HG02870 (cell line): Measurements from ENCODE around the gene SMARCD3.

ENCODE experiments used
- ATAC-seq: cut with Tn5 transposase; IDR thresholded peaks from one replicate; pipeline ENCODE4 v1.9.1; 2021; ENCODE audit warnings: mild to moderate bottlenecking, moderate library complexity; ENCODE audit not compliant: unreplicated experiment

Gene SMARCD3

DNA sequence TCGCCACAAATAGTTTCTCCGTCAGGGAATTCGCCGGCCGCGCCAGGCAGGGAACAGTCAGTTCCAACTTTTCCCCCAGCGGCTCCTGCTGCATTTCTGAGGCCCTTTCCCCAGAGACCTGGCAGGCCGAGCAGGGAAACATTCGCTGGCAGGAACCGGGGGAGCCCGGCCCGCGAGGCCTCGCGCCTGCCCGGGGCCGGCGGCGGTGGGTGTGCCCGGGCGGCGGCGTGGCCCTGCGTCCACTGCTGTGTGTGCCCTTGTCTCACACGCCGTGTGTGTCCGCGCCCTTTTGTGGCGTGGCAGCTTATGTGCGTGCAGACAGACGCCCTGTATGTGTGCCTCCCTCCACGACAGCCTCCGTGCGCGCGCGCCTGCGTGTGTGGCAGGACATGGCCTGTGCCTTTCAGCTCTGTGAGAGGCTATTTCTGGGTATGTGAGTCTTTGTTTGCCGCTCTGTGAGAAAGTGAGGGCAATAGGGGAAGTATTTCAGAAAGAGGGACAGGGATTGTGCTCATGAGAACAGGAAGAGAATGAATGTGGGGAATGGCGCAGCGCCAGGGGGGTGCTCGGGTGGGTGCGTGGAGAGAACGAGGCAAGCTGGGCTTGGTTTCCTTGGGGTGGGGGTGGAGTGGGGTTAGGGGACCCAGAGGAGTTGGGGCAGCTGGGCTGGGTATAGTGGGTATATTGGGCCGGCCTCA lies 689 bp upstream of the SMARCD3 start:
- no peak for ATAC-seq

DNA sequence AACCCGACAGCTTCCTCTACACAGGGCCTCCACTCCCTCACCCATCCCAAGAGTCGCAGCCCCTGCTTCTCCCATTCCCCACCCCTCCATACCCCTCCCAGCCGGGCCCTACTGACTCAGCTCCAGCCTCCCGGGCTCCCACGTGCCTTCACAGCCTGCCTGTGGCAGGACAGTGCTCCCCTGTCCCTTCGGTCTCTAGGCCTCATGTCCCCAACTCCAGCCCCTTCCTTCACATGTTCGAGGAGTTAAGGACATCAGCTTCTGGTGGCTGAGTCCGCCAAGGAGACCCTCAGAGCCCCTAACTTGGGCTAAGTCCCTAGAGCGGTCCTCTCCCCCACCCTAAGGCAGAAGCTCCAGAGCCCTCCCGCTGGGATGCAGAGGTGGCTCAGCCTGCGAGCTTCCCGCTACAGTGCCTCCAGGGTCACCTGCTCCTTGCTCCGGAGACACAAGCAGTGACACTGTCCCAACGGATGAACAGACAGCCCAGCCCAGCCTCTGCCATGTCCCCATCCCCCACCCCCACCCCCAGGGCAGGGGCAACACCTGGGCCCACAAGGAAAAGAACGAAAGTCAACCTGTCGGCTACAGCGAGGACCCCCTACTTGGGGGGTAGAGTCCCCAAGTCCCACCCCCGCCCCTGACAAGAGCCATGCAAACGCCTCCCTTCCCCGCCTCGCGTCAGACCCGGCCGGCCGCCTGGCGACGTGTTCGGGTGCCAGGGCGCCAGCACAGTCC lies 716 bp downstream of the SMARCD3 start:
- no peak for ATAC-seq

DNA sequence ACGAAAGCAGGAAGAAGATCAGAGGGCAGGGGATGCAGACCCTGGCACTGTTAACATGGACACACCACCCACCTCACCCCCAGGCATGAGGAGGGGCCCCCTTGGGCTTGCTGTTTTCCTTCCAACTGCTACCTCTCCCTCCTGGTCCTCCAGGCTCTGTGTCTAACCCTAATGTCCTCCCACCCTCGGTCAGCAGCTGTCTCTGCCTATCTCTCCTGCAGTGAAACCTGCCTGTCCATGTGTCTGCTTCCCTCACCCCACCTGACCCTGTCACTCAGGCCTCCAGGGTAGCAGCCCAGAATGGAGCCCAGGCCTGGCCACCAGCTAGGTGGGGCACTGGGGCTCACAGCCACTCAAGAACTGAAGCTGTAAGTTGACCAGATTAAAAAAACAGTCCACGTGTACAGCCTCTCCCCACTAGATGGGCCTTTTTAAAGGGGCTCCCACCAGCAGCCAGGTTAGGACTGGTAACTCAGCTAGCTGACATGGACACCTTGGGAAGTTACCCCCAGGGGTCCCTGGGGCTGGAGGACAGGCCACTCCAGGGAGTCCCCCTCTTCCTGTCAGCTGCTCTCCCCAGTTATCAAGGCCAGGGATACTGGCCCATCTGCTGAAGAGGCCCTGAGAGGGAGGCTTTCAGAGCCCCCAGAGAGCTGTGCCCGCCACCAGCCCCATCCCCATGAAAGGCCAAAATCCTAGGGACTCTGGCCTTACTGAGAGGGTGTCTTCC lies 1.5 kb downstream of the SMARCD3 start:
- ATAC-seq: no peak

DNA sequence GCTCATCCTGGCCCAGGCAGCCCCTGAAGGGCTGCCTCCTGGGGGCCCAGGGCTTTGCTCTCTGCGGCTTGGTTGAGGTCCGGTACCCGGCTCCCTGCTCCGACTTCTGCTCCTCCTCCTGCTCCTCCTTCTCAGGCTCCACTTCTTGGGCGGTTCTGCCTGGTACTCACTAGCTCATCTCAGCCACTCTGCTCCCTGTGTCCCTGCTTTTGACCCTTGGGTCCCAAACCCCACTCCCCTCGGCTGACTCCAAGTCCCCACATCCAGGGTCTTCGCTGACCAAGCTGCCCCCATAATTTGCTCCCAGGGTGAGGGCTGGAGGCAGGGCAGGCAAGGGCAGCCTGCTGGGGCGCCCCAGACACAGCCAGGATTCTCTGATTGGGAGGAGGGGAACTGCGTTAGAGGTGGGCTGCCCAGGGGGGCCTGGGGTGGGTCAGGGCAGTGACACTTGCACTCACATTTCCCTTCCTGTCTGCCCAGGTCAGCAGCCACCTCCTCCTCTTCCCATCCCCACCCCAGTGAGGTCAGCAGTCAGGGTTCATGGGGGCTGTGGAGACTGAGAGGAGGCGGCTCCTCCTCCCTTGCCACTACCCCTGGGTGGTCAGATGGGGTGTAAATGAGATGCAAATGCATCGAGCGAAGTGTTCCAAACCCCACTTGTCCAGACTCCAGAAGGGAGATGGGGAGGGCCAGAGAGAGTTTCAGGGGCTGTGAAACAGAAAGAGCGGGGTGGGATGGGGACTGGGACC lies 2.2 kb downstream of the SMARCD3 start:
- ATAC-seq: no peak

DNA sequence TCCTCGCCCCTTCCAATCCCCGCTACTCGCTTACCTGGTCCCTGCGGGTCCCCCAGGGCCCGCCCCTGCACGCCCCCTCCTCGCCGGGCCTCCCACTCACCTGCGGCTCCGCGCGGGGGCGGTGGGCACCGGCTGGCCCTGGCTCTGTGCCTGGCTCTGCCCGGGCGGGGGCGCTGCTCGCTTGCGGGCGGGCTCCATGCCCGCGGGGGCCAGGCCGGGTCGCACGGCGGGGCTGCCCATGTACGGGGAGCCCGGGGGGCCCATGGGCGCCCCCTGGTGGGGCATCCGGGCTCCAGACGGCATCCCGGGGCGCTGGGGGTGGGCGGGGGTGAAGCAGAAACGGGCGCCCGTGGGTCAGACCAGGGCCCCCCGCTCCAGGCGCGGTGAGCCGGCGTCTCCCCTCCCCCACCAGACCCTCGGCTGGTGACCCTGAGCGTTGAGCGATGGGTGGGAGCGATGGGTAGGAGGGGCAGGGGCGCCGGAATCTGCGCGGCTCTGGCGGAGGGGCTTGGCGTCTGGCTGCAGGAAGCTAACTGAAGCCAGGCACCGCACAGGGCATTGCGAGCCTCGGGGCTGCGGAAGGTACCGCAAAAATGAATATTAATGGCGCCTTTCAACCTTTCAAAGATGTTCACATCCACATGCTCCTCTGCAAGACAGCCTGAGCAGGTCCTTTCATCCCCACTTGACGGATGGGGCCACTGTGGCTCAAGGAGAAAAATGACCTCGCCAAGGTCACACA lies 3.0 kb downstream of the SMARCD3 start:
- ATAC-seq: no peak

DNA sequence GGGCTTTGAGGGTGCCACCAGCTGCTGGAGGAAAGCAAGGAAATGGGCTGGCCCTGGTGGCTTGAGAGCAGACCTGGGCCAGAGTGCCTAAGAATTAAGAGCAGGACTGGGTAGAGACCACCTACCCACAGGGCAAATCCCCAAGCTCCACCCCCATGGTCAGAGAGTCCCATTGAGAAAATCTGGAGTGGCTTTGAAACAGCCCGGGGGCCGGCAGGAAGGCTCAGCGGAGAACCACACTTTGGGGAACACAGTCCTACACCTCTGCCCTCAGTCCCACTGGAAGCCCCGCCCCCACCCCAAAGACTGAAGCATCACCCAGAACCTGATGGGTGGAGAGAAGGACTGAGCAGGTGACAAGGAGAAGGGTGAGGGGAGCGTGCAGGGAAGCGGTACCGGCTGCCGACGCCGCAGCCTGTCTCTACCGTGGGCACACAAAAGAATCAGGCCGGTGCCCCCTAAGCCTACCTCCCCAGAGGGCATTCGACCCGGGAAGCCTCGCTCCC lies 3.6 kb downstream of the SMARCD3 start:
- ATAC-seq: no peak

DNA sequence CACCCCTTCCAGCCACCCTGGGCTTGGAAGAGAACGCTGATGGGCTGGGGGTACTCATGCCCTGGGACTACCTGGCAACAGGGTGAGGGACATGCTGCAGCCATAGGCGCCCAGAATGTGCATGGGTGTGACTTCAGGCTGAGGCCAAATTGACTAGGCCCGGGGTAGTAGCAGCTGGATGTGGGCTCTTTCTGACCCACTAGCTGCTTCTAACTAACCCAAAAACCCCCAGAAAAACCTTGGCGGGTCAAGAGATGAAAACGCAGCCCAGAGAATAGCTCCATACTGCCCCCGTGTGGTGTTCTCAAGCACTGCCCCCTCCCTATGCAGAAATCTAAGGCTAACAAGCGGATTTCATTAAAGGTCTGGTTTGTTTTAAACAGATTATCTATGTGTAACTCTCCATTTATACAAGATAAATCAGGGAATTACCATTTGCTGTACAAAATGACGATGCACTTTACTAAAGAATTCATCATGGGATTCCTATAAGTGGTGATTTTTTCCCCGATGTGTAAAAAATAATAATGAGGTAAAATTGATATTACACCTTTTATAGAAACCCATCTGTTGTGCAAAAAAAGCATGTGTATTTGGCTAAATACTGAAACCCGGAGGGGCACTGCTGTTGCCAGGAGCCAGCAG lies 4.2 kb downstream of the SMARCD3 start:
- no peak for ATAC-seq

DNA sequence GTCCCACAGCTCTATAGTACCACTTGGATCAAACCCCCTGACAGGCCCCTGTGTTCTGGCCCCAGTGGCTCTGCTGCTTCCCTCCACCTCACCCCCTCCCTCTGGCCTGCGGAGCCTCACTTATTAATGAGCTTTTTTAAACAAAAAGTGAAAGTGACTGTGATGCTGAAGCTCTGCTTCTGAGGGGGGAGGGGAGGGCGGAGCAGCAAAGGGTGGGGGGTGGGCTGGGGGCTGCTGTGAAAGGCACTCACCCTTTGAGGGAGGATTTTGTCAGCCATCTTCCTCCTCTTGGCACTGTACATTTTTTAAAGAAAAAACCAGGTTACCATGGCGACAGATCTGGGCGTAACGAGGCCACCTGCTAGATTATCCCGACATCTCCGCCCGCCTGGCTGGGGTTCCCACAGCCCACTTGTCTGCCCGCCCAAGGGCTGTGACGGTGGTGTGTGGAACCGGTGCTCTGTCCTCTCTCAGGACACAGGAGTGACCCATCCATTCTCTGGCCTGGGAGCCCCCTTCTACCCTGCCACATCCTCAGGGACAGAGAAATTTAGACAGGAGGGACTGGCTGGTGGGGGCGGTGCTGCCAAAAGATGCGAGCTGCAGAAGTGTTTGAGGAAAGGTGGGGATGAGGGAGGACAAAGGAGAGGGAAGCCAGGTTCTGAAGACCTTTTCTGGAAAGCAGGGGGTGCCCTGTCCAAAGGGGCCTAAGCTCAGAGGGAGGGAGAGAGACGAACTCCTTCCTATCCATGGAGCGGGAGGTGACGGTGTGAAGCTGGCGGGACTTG lies 4.9 kb downstream of the SMARCD3 start:
- ATAC-seq: no peak

DNA sequence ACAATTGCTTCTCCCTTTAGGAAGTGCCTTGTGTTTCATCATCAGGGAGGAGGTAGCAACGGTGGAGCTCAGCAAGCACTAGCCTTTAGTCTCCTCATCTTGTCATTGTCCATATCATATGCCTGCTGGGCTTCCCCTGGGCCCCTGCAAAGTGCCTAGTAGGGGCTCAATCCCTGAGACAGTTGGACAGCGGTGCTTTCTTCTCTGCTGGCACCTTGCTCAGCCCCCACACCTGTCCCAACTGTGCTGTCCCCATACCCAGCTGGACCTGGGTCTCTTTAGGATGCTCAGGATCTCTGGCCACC lies 5.5 kb downstream of the SMARCD3 start:
- ATAC-seq: no peak

DNA sequence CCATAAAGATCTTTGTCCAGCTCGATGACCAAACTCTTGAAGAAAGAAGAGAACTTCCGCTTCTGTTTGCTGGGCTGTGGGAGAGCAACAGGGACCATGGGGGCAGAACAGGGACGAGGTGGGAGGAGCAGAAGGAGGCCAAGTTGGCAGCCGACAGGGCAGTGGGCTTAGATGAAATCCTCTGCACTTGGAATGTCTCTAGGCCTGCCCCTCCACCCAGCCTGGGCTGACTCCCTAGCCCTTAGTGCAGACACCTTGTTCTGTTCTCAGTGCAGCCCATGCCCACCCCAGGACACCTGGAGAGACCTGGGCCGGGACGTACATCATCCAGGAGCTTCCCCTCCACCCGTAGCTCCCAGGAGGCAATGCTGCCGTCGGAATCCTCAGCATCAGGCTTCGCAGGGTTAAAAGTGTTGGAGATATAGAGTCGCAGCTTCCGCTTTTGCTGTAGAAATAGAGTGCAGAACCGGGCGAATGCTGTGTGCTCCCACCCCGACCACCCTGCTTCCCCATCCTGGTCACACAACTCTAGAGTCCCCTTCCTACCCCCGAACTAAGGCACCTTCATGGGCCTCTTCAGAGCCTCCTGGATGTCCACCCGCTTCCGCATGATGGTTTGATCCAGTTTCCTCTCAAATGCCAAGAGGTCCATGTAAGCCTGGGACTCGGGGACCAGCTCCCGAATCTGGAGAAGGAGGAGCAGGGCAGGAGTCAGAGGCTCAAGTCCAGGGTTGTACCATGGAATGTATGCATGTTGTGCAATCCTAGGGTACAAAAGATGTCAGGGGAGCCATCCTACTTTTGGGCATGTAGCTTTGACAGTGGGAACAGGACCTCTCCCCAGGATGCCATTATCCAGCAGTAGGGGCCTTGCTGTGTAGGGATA lies 6.1 kb downstream of the SMARCD3 start:
- no peak for ATAC-seq

DNA sequence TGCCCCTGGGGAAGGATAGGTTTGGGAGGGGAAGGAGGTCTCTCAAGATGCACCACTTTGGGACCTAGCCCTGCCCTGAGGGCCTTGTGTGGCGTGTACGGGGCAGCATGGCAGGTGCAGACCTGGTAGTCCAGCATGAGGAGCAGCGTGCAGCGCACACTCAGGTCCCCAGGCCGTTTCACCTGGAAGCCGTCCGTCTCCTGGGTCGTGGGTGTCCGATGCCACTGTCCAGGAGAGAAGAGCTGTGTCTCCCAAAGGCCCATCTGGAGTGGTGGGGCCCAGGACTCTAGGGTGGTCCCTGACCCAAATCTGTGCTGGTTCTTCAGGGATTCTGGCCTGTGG lies 6.8 kb downstream of the SMARCD3 start:
- no peak for ATAC-seq

DNA sequence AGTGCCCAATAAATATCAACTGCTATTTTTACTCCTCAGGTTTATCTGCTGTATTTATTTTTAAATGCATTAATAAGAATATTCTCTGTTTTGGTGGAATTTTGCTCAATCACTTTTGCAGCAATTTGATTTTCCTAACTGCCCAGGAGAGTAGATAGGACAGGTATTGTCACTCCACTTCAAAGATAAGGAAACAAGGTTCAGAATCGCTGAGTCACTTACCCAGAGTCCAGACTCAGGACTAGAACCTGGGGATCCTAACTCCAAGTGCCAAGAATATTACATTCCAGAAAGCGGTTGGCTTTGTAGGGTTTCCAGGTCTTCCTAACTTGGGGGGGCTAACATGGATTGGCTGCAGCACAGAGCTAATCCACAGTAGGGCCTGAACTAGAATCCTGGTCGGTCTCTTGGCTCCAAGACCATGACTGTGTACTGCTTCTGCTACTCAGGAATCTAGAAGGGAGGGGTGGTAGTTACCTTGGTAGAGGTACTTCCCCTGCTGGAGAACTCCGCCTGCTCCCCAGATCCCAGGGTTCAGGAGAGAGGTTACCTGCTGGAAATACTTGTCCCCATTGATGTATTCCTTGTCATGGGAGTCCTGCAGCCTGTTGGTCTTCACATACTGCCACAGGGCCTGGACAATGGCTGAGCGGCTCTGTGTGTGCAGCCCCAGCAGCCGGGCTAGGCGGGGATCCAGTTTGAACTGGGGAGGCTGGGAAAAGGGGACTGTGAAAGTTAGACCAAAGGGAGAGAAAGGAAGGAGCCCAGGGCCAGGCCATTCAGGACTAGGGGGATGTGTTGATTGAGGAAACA lies 7.3 kb downstream of the SMARCD3 start:
- ATAC-seq: no peak

DNA sequence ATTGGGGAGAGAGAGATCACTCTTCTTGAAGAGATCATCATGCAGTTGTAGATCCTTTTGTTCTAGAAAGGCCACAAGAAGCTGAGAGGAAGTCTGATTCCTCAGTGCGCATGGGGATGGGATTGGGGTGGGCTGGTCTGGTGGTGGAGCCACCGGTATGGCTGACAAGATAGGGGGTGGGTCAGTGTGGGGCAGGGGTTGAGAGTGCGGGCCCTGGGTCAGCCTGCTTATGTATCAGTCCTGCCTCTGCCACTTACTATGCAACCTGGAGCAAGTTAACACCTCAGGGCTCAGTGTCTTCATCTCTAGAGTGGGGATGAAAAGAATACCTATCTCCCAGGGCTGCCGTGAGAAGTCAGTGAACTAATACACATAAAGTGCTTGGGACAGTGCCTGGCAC lies 8.0 kb downstream of the SMARCD3 start:
- ATAC-seq: no peak

DNA sequence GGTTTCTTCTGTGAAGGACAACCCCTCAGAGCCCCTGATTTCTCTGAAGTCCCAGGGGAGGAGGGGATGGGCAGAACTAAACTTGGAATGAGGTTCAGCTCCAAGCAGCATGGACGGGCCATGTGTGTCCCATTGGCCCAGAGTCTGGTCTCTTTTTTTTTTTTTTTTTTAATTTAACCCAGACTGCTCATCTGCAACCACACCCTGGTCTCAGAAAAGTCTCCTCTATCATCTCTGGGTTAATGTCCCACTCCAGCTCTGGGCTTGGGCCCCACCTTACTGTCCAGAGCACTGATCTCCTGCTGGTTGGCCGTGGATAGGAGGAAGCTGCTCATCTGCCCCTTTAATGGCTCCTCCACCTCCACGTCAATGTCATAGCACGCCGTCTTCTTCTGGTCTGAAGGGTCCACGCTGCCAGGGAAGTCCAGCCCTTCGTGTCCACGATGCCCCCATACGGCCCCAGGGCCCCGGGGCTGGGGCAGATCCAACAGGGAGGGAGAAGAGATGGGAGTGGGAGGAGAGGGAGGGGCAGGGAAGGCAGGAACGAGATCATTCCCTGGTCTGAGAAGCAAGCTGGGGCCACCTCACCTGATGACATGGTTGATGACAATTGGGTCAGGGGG lies 8.5 kb downstream of the SMARCD3 start:
- ATAC-seq: no peak

DNA sequence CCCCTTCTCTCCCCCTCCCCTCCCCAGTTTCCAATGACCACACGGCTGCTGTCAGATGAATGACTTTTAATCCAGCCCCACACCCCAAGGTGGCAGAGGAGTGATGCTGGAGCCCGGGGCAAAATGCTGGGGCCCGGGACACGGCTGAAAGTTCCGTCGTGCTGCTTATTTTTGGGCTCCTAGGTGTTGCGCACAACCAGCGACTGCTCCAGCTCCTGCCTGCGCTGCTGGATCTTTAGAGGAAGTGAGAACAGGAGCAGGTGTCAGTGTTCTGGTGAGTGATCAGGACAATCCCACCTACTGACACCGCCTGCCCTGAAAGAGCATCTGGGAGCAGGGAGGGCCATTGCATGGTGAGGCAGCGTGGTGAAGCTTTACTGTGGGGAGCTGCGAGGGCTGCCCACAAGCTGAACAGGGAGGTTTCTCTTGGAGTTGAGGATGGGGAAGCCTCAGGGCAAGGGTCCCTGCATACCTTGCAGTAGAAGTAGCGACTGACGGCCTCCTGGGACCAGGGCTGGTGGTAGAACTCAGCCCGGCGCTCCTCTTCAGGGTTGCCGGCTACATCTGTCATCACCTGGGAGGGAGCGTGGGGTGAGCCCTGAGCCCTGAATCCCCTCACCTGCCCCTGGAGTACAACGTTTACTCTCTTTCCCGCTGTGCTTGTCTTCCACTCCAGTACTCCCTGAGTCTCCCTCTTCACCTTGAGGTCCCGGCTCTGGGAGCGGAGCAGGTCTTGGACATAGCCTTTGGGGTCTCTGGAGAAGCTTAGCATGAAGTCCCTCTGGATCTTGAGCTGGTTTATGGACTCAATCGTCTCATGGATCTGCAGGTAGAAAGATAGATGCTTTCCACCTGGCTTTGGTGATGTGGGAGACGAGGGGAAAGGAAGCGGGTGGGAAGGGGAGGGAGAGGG lies 9.3 kb downstream of the SMARCD3 start:
- no peak for ATAC-seq

DNA sequence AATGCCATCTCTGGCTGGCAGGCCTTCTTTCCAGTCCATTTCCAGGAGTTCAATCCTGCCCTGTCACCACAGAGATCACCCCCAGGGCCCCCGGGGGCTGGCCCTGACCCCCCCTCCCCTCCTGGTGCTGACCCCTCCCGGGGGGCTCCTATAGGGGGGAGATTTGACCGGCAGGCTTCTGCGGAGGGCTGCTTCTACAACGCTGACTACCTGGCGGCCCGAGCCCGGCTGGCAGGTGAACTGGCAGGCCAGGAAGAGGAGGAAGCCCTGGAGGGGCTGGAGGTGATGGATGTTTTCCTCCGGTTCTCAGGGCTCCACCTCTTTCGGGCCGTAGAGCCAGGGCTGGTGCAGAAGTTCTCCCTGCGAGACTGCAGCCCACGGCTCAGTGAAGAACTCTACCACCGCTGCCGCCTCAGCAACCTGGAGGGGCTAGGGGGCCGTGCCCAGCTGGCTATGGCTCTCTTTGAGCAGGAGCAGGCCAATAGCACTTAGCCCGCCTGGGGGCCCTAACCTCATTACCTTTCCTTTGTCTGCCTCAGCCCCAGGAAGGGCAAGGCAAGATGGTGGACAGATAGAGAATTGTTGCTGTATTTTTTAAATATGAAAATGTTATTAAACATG lies 10.2 kb downstream of the SMARCD3 start:
- ATAC-seq: no peak
